GDM1 (cell line): ENCODE data around the gene CYP19A1.

ENCODE experiments used
- DNase-seq: peaks from one replicate; lab custom pipeline; 2025; lab: John Stamatoyannopoulos, UW

The CYP19A1 gene

GRCh38 chr15:51183076-51183475 lies 155.3 kb downstream of the CYP19A1 start:
- no peak for DNase-seq

GRCh38 chr15:51181905-51182304 lies 156.5 kb downstream of the CYP19A1 start:
- DNase-seq = no peak

- no peak for DNase-seq
Observed at GRCh38 chr15:51181221-51181620, 157.2 kb downstream of the CYP19A1 start.

- no peak for DNase-seq
Observed at GRCh38 chr15:51180534-51180933, 157.9 kb downstream of the CYP19A1 start.

GRCh38 chr15:51180011-51180410 lies 158.4 kb downstream of the CYP19A1 start:
- no peak for DNase-seq

- no peak for DNase-seq
Observed at GRCh38 chr15:51172193-51172592, 166.2 kb downstream of the CYP19A1 start.

GRCh38 chr15:51171634-51171932 lies 166.8 kb downstream of the CYP19A1 start:
- DNase-seq = no peak

GRCh38 chr15:51170882-51171633 lies 167.3 kb downstream of the CYP19A1 start:
- DNase-seq = no peak

- no peak for DNase-seq
Observed at GRCh38 chr15:51168700-51169099, 169.7 kb downstream of the CYP19A1 start.

- no peak for DNase-seq
Observed at GRCh38 chr15:51163843-51164242, 174.6 kb downstream of the CYP19A1 start.

- peak; percentile 31 for DNase-seq
Observed at GRCh38 chr15:51162865-51163762, 175.3 kb downstream of the CYP19A1 start.

- DNase-seq = no peak
Observed at GRCh38 chr15:51161491-51162220, 176.7 kb downstream of the CYP19A1 start.

- no peak for DNase-seq
Observed at GRCh38 chr15:51160484-51160883, 177.9 kb downstream of the CYP19A1 start.
